ENCODE data around the gene BARX2. TPM values are rescaled to one million over a fixed set of nuclear protein-coding genes. Genes with fewer than 3 reads are reported as not detected.

BARX2 gene
- total and polyA plus RNA-seq, 9 donors: 0.06 to 6.2 (median 0.35) TPM; not detected in 4

DNA sequence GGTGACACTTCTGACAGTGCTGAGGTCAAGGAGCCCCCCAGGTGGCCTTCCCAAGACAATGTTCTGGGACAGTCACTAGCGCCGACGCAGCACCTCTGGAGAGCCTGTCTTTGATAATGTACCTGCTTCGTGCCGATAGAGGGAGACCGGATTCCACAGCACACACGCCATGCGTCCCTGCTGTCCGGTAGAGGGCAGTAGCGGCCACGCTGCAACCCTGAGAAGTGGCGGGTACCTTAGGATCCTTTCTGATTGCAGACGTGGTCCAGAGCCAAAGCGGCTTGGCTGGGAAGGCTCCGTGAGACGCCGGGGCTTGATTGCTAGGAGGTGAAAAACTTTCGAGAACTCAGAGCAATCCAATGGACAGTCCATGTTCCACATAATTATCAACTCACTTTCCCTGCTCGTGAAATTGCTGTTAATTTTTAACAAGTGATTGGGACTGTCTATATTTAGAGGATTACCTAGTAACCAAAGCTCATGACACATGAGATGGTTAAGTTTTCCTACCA lies 11.4 kb upstream of the BARX2 start:
- no peak overlapping the region for H3K27ac ChIP-seq
- peak in 4 of 5 donors; percentile 35 to 59 (median 36) for DNase-seq
- no peaks in the 10 kb centered on the region for H3K4me1 ChIP-seq (ENCODE audit: insufficient read depth)
- no peak overlapping the region for H3K4me3 ChIP-seq
- 2 to 6% (median 4%) methylated on average over 19 of the region's 19 CpGs for WGBS, 3 donors
- H3K27me3 ChIP-seq: no peaks in the 10 kb centered on the region
- H3K36me3 ChIP-seq: no peaks in the 10 kb centered on the region
- no peaks in the 10 kb centered on the region for H3K9me3 ChIP-seq
- TF ChIP-seq, protein P1, sequence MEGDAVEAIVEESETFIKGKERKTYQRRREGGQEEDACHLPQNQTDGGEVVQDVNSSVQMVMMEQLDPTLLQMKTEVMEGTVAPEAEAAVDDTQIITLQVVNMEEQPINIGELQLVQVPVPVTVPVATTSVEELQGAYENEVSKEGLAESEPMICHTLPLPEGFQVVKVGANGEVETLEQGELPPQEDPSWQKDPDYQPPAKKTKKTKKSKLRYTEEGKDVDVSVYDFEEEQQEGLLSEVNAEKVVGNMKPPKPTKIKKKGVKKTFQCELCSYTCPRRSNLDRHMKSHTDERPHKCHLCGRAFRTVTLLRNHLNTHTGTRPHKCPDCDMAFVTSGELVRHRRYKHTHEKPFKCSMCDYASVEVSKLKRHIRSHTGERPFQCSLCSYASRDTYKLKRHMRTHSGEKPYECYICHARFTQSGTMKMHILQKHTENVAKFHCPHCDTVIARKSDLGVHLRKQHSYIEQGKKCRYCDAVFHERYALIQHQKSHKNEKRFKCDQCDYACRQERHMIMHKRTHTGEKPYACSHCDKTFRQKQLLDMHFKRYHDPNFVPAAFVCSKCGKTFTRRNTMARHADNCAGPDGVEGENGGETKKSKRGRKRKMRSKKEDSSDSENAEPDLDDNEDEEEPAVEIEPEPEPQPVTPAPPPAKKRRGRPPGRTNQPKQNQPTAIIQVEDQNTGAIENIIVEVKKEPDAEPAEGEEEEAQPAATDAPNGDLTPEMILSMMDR (IDR thresholded peaks at IDR 0.05): no peak
- TF ChIP-seq POLR2A (IDR thresholded peaks at IDR 0.05) (no peak), EP300 (IDR thresholded peaks at IDR 0.05) (no peak)
- intact Hi-C loops (cut with DNase I): no loop called here

DNA sequence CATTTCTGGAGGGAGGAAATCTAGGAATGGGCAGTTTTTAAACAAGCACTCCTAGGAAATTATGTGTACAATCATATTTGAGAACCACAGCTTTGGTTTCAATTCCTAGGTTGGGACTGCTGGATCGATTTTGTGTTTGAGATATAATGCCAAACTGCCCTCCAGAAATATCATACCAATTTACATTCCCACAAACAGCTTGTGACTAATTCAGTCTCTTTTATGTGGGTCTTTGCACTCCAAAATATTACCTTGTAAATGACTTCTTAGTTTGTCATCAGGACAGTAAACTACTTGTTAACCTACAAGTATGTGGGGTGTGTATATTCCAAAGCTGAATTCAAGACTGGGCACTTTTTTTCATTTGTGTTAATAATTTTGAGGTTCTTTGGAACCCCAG lies 9.8 kb upstream of the BARX2 start:
- Histone ChIP-seq H3K4me3 (no peak overlapping the region), H3K4me1 (ENCODE audit: insufficient read depth) (no peaks in the 10 kb centered on the region), H3K9me3 (no peaks in the 10 kb centered on the region), H3K27me3 (no peaks in the 10 kb centered on the region), H3K36me3 (no peaks in the 10 kb centered on the region), H3K27ac (no peak overlapping the region)
- 59 to 70% (median 68%) methylated on average over 1 of the region's 1 CpG for whole genome bisulfite sequencing, 3 donors
- no peak for DNase-seq
- TF ChIP-seq EP300 (IDR thresholded peaks at IDR 0.05): no peak
- TF ChIP-seq, protein P1 (IDR thresholded peaks at IDR 0.05): no peak
- TF ChIP-seq POLR2A (IDR thresholded peaks at IDR 0.05): no peak
- intact Hi-C loops (cut with DNase I): no loop called here

DNA sequence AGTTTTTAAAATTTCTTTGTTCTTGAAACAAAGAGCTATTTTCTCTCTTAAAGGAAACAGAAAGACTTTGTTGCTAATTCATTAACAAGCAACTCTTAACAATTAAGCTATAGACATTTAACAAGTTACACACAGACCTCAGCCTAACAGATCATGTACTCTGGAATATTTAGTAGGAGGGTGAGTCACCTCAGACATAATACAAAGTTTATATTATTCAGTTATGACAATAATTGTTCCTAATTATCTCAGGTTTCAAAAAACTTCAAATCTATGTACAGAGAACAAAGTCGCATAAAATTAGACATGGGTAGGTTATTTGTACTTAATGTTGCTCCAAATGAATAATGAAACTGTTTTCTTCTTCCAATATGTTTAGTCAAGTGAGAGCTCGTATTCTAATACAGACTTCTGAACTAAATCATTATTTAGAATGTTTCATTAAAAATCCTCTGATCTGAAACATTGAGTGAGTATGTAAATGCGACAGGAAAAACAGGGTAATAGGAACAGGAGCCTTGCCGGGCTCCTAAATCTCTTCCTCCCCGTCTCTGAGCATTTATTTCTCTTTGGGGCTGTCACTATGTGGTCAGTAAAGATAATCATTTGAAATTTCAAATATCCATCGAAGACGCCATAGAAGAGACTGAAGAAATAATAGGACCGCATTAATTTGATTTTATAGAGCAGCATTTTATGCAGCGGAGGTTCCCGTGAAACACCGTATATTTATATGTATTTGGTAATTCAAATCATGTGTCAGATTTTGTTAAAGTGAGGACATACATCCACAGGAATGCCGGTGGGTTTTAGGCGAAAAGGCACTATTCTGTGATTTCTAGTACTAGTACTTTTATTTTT lies 8.7 kb upstream of the BARX2 start:
- TF ChIP-seq, protein P1 (IDR thresholded peaks at IDR 0.05): no peak
- no peak for TF ChIP-seq POLR2A (IDR thresholded peaks at IDR 0.05)
- TF ChIP-seq EP300 (IDR thresholded peaks at IDR 0.05): no peak
- WGBS, 3 donors: 85 to 87% (median 85%) methylated on average over 13 of the region's 13 CpGs
- Histone ChIP-seq H3K4me1 (ENCODE audit: insufficient read depth) (no peaks in the 10 kb centered on the region), H3K4me3 (no peak overlapping the region), H3K9me3 (no peaks in the 10 kb centered on the region), H3K27ac (no peak overlapping the region), H3K27me3 (no peaks in the 10 kb centered on the region), H3K36me3 (no peaks in the 10 kb centered on the region)
- DNase-seq: no peak
- intact Hi-C loops (cut with DNase I): no loop called here

DNA sequence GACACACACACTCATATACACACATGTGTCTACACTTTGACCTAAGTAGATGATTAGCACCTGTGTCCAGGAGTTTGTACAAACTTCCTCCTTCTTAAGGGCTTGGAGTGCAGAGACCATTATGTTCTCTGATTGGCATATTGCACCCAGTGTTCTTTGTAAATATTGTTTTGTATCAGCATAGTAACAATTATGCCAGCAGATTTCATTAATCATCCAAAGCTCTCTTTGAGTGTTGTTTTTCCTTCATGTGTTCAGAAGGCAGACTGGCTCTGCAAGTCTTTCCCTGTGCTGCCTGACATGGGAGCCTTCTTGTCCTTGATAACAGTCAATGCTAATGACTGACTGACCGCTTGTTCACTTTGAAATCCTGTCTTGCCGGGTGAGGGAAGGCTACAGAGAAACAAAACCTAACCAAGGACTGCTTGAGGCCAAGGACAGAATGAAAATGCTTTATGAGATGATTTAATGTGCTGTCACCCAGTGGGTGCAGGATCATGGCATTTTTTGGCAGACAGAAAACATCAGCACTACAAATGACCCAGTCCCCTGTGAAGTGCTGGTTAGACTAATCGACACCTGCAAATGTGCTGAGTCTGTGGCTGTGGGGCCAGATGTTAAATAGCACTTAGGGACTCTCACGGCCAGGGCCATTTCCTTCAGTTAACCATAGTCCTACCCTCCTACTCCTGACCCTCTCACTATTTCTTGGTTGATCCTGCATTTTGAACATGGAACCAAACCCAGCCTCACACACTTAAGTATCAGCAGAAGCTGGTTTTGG lies 6.6 kb upstream of the BARX2 start:
- no peaks in the 10 kb centered on the region for H3K36me3 ChIP-seq
- H3K4me1 ChIP-seq (ENCODE audit: insufficient read depth): no peaks in the 10 kb centered on the region
- no peaks in the 10 kb centered on the region for H3K27me3 ChIP-seq
- 23 to 42% (median 29%) methylated on average over 4 of the region's 4 CpGs for WGBS, 3 donors
- no peaks in the 10 kb centered on the region for H3K9me3 ChIP-seq
- no peak overlapping the region for H3K4me3 ChIP-seq
- H3K27ac ChIP-seq: no peak overlapping the region
- intact Hi-C loops (cut with DNase I): no loop called here
- DNase-seq: no peak
- TF ChIP-seq, protein P1 (IDR thresholded peaks at IDR 0.05): no peak
- TF ChIP-seq EP300 (IDR thresholded peaks at IDR 0.05) (no peak), POLR2A (IDR thresholded peaks at IDR 0.05) (no peak)
